HCT116 (cell line): ENCODE data around the gene MARS1. TPM values are rescaled to one million over a fixed set of nuclear protein-coding genes. Genes with fewer than 3 reads are reported as not detected.

Source experiments
- ATAC-seq: fragments of 200-7000 bp; cut with Tn5 transposase; 2 replicates; pipeline ENCODE4 v1.9.1; 2020; ENCODE audit warnings: mild to moderate bottlenecking, moderate library complexity
- BruUV-seq: library from RNA; stranded (reverse); fragments of 400-500 nt; replicated peaks from 2 replicates; lab custom pipeline; 2021; lab: Mats Ljungman, UMichigan
- CTCF ChIA-PET: fragments of 300-600 bp; sonication (Branson Sonifier 250); formaldehyde crosslinking; loops from one replicate; lab custom pipeline; 2021; ENCODE audit warnings: antibody characterized with exemption; lab: Charles Lee
- POLR2A ChIA-PET: fragments of 300-600, 350-600 bp; sonication (Branson Sonifier 250); formaldehyde crosslinking; loops from one replicate; lab custom pipeline; 2021; ENCODE audit warnings: antibody characterized with exemption; lab: Charles Lee
- RAD21 ChIA-PET, 2 experiments: fragments of 300-600 bp; sonication (Branson Sonifier 250); formaldehyde crosslinking; loops; one replicate each; lab custom pipeline; 2023; ENCODE audit warnings: low total read pairs in 2 of 2; ENCODE audit not compliant: uncharacterized antibody in 2 of 2, unreplicated experiment in 2 of 2, low non-redundant PET in 1 of 2; lab: Charles Lee
- DNase-seq: peaks from one replicate; pipeline ENCODE4 v3.0.0-alpha.2; 2010; ENCODE audit warnings: low read depth, low spot score
- H2AFZ ChIP-seq: fragments of 200-600 bp; shearing (Covaris generic), sonication (generic); 2 replicates; pipeline ENCODE4 v1.6.1; 2017; ENCODE audit warnings: low read depth, mixed run types, mixed read lengths, antibody characterized with exemption, low read length; ENCODE audit not compliant: poor library complexity, severe bottlenecking
- H3K27ac ChIP-seq: 2 replicates; pipeline ENCODE4 v1.5.1; 2012; ENCODE audit warnings: low read depth, low read length
- H3K27me3 ChIP-seq: fragments of 200-600 bp; sonication (generic); 2 replicates; pipeline ENCODE4 v1.6.1; 2016; ENCODE audit warnings: mixed run types, low read length, mixed read lengths; ENCODE audit not compliant: insufficient read depth
- H3K36me3 ChIP-seq, 2 experiments: fragments of 200-500 bp in 1 of 2; fragments of 200-600 bp in 1 of 2; sonication (Bioruptor generic) in 1 of 2; sonication (generic) in 1 of 2; 2 replicates each; pipeline versions ENCODE4 v1.5.1 to v1.6.1; 2014 to 2016; ENCODE audit warnings: low read length in 2 of 2, inconsistent platforms in 1 of 2, mixed read lengths in 1 of 2, mixed run types in 1 of 2; ENCODE audit not compliant: insufficient read depth in 2 of 2, control insufficient read depth in 1 of 2
- H3K4me1 ChIP-seq, 2 experiments: fragments of 200-600 bp in 1 of 2; sonication (generic) in 1 of 2; 2 replicates each; pipeline versions ENCODE4 v1.5.1 to v1.6.1; 2012 to 2017; ENCODE audit warnings: low read length in 2 of 2, inconsistent platforms in 1 of 2, mild to moderate bottlenecking in 1 of 2, mixed read lengths in 1 of 2, mixed run types in 1 of 2, moderate library complexity in 1 of 2; ENCODE audit not compliant: insufficient read depth in 2 of 2, control insufficient read depth in 1 of 2
- H3K4me2 ChIP-seq: fragments of 200-600 bp; sonication (generic); 2 replicates; pipeline ENCODE4 v1.6.1; 2017; ENCODE audit warnings: mixed run types, low read length, mixed read lengths
- H3K4me3 ChIP-seq, 2 experiments: fragments of 200-600 bp in 1 of 2; sonication (generic) in 1 of 2; replicated peaks in 1 of 2; 2 replicates each; pipeline ENCODE4 v1.5.1; 2011 to 2016; ENCODE audit warnings: low read length in 2 of 2, control low read depth in 1 of 2, low read depth in 1 of 2, mild to moderate bottlenecking in 1 of 2, mixed read lengths in 1 of 2, mixed run types in 1 of 2
- H3K79me2 ChIP-seq: fragments of 200-600 bp; sonication (generic); 2 replicates; pipeline ENCODE4 v1.6.1; 2017; ENCODE audit warnings: mild to moderate bottlenecking, mixed run types, low read length, moderate library complexity, mixed read lengths; ENCODE audit not compliant: insufficient read depth
- H3K9ac ChIP-seq: fragments of 200-600 bp; sonication (generic); 2 replicates; pipeline ENCODE4 v1.6.1; 2016; ENCODE audit warnings: low read length, mixed read lengths
- H3K9me2 ChIP-seq: fragments of 200-600 bp; sonication (generic), shearing (Covaris generic); 2 replicates; pipeline ENCODE4 v1.6.1; 2017; ENCODE audit warnings: mixed run types, mild to moderate bottlenecking, moderate library complexity; ENCODE audit not compliant: insufficient read depth
- H3K9me3 ChIP-seq, 2 experiments: fragments of 200-500 bp in 1 of 2; fragments of 200-600 bp in 1 of 2; sonication (Bioruptor generic) in 1 of 2; sonication (generic) in 1 of 2; 2 replicates each; pipeline ENCODE4 v1.6.1; 2014 to 2017; ENCODE audit warnings: low read length in 2 of 2, mixed read lengths in 2 of 2, inconsistent platforms in 1 of 2, low read depth in 1 of 2, mild to moderate bottlenecking in 1 of 2, mixed run types in 1 of 2, moderate library complexity in 1 of 2; ENCODE audit not compliant: control insufficient read depth in 1 of 2, insufficient read depth in 1 of 2
- H4K20me1 ChIP-seq: fragments of 200-600 bp; sonication (generic), shearing (Covaris generic); 2 replicates; pipeline ENCODE4 v1.6.1; 2017; ENCODE audit warnings: mixed run types, mild to moderate bottlenecking, moderate library complexity; ENCODE audit not compliant: insufficient read depth
- FOSL1 ChIP-seq: IDR thresholded peaks from 2 replicates; pipeline ENCODE4 v1.6.1; 2012; ENCODE audit warnings: low read depth
- JUND ChIP-seq: IDR thresholded peaks from 2 replicates; pipeline ENCODE4 v1.6.1; 2012
- POLR2AphosphoS5 ChIP-seq: IDR thresholded peaks from 2 replicates; pipeline ENCODE4 v1.6.1; 2011; ENCODE audit warnings: mild to moderate bottlenecking, low read depth, low read length, moderate library complexity
- intact Hi-C: fragments of 100-400 bp; cut with micrococcal nuclease; formaldehyde crosslinking; loops from 2 replicates; pipeline ENCODE4 v1.10.0; 2022
- total RNA-seq: library from RNA; stranded (reverse); gene quantifications from one replicate; pipeline ENCODE4 v1.2.1, GENCODE V29; 2021; ENCODE audit not compliant: unreplicated experiment
- TF ChIP-seq, protein P1 (sequence below): IDR thresholded peaks from 2 replicates; pipeline ENCODE4 v1.6.1; 2011; ENCODE audit warnings: mild to moderate bottlenecking, low read length, moderate library complexity; ENCODE audit not compliant: insufficient replicate concordance; ENCODE audit errors: extremely low read depth

Gene MARS1
- total RNA-seq, 1 experiment from 2014 or later: 344 TPM

DNA sequence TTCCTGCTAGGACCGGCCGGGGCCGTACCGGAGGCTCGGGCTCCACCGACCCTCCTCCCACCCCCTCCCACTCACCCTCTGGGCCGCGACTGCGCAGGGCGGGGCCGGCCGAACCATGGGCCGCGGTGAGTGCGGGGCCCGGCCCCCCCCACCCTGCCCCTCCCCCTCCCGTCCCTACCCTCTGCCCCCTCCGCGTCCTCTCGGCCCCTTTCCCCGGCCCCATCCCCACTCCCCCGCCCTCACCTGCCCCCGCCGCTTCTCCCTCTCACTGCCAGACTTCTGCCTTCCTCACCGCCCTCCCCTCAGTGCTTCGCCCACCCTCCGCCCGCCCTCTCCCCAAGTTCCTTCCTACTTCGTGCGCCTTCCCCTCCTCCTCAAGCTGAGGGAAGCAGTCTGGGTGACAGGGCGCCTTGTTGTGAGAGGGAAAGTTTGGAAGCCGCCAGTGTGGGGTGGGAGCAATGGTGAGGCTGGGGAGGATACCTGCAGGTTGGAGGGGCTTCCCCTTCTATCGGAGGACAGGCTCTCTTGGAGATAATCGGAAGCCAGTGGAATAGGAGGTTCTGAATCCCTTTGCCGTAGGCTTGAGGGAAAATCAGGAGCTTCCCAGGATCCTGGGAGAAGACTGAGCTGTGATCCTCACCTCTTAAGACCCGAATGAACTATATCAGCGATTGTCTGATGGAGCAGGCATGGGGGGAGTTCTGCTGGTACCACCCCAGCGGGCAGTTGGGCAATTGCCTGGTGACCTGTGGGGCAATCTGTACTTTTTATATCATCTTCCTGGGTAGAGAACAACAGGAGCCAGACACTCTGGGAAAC is 35.2 kb downstream of the MARS1 start:
- DNase-seq: no peak
- ChIA-PET POLR2A (no interaction called here), RAD21 (no interaction called here), CTCF (interaction anchor here (0.9 kb wide), 1 partner anchor 23 kb away, joined by 3 read pairs; no protein-coding TSS in a partner anchor)
- Histone ChIP-seq H2AFZ (no peak overlapping the region), H3K36me3 (peaks cover 10 to 31% of the 10 kb centered on the region in 2 experiments), H3K27ac (peak overlapping the region; percentile 85), H3K4me3 (peak overlapping the region; percentile 60 to 93), H3K9me2 (no peaks in the 10 kb centered on the region), H3K9me3 (no peaks in the 10 kb centered on the region), H4K20me1 (peaks cover 7% of the 10 kb centered on the region; the same call in 1 of the 2 replicates), H3K79me2 (peaks cover 48% of the 10 kb centered on the region), H3K27me3 (no peaks in the 10 kb centered on the region), H3K4me1 (peaks cover 24 to 51% of the 10 kb centered on the region in 2 experiments), H3K4me2 (peak overlapping the region; percentile 94), H3K9ac (peak overlapping the region; percentile 79)
- TSS peak; percentile 48 for BruUV-seq
- ATAC-seq: no peak
- TF ChIP-seq POLR2AphosphoS5 (peak; percentile 19; the same call in 1 of the 2 replicates), FOSL1 (no peak)
- intact Hi-C loops: no loop called here

DNA sequence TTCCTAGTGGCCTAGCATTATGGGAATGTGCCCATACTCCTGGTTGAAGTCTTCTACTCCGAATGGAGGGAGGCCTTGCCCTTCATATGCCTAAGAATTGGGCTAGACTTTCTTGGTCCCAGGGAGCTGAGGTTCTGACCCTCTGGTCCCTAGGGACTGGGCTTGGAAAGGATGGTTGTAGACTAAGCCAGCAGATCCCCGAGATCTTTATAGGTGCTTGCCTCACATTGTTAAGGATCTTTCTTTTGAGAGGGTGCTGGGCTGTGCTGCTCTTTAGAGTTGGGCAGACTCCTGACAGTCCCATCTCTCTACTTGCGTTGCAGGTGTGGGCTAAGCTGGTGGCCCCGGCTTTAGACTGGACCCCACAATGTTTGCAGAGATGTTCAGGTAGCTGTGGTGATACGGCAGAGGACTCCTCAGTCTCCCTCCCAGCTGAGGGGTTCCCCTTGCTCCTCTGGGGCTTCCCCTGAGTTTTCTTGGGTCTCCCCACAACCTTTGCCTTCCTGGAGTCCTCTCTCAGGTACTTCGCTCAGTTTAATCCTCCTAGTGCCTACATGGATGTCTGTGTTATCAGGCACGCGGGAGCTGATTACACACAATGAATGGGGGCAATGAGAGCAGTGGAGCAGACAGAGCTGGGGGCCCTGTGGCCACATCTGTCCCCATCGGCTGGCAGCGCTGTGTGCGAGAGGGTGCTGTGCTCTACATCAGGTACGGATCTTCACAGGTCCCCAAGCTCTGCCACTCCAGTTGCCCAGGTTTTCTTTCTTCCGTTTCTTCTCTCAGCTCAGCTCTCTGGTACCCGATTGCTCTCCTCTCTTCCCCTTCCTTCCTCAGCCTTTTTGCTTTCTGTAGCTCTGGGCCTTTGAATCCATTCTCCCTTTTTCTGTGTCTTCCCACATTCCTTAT is 36.1 kb downstream of the MARS1 start:
- ChIA-PET RAD21 (no interaction called here), CTCF (interaction anchor here (0.9 kb wide), 1 partner anchor 23 kb away, joined by 3 read pairs; no protein-coding TSS in a partner anchor)
- intact Hi-C loops: no loop called here

More for the DNA sequence above, 36.1 kb downstream of the MARS1 start:
- H2AFZ ChIP-seq: no peak overlapping the region
- TF ChIP-seq JUND: no peak
- TF ChIP-seq, protein P1, sequence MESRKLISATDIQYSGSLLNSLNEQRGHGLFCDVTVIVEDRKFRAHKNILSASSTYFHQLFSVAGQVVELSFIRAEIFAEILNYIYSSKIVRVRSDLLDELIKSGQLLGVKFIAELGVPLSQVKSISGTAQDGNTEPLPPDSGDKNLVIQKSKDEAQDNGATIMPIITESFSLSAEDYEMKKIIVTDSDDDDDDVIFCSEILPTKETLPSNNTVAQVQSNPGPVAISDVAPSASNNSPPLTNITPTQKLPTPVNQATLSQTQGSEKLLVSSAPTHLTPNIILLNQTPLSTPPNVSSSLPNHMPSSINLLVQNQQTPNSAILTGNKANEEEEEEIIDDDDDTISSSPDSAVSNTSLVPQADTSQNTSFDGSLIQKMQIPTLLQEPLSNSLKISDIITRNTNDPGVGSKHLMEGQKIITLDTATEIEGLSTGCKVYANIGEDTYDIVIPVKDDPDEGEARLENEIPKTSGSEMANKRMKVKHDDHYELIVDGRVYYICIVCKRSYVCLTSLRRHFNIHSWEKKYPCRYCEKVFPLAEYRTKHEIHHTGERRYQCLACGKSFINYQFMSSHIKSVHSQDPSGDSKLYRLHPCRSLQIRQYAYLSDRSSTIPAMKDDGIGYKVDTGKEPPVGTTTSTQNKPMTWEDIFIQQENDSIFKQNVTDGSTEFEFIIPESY: no peak
- TF ChIP-seq, all 23 proteins: peak for 0
- H4K20me1 ChIP-seq: peaks cover 6% of the 10 kb centered on the region; the same call in 1 of the 2 replicates
- peaks cover 13 to 27% of the 10 kb centered on the region in 2 experiments for H3K36me3 ChIP-seq
- peak overlapping the region; percentile 60 to 93 for H3K4me3 ChIP-seq
- peaks cover 22 to 42% of the 10 kb centered on the region in 2 experiments for H3K4me1 ChIP-seq
- peak overlapping the region; percentile 79 for H3K9ac ChIP-seq
- no peaks in the 10 kb centered on the region for H3K9me2 ChIP-seq
- POLR2A ChIA-PET: no interaction called here
- H3K27ac ChIP-seq: peak overlapping the region; percentile 81
- no peak for ATAC-seq
- BruUV-seq: no TSS peak
- peaks cover 39% of the 10 kb centered on the region for H3K79me2 ChIP-seq
- H3K9me3 ChIP-seq: no peaks in the 10 kb centered on the region
- H3K4me2 ChIP-seq: peak overlapping the region; percentile 94
- H3K27me3 ChIP-seq: no peaks in the 10 kb centered on the region
- no peak for DNase-seq
